NCI-H128 (cell line): Measurements from ENCODE around the gene KLF1.
"Not testable (repeated sequence)": the region's sequence is repeated elsewhere in the genome, so short reads cannot be mapped to it uniquely, and the experiment has no call there.

ENCODE experiments used
- DNase-seq: peaks from one replicate; lab custom pipeline; 2025; ENCODE audit not compliant: unreplicated experiment; lab: John Stamatoyannopoulos, UW

The KLF1 gene

GRCh38 chr19:12886969-12887747 is at the start of gene KLF1:
Gene KLF1 (minus strand): TSS chr19:12887201. CDS start chr19:12887140, 61 bp downstream.
- no peak for DNase-seq

- no peak for DNase-seq
Observed at GRCh38 chr19:12936582-12936981, 49.6 kb upstream of the KLF1 start.

GRCh38 chr19:12935071-12935470 is 48.1 kb upstream of the KLF1 start:
- DNase-seq, result no peak

GRCh38 chr19:12933287-12934072 is 46.5 kb upstream of the KLF1 start, which contains the start of gene FARSA:
Gene FARSA (minus strand): TSS chr19:12933711. CDS start chr19:12933696, 15 bp downstream.
- DNase-seq, result peak; percentile 77

GRCh38 chr19:12932392-12933286 is 45.6 kb upstream of the KLF1 start:
- DNase-seq, result no peak

- DNase-seq, result no peak
Observed at GRCh38 chr19:12930002-12930645, 43.1 kb upstream of the KLF1 start.

GRCh38 chr19:12924621-12925310 is 37.8 kb upstream of the KLF1 start:
- DNase-seq, result no peak

- no peak for DNase-seq
Observed at GRCh38 chr19:12922959-12923358, 36.0 kb upstream of the KLF1 start.

GRCh38 chr19:12921047-12921446 is 34.0 kb upstream of the KLF1 start:
- DNase-seq, result no peak

GRCh38 chr19:12918253-12918652 is 31.3 kb upstream of the KLF1 start:
- no peak for DNase-seq

GRCh38 chr19:12915860-12916259 is 28.9 kb upstream of the KLF1 start:
- not testable (repeated sequence) for DNase-seq

- DNase-seq, result peak; percentile 53
Observed at GRCh38 chr19:12913851-12914690, 27.1 kb upstream of the KLF1 start.

GRCh38 chr19:12913011-12913561 is 26.1 kb upstream of the KLF1 start:
- peak; percentile 96 for DNase-seq

GRCh38 chr19:12912571-12912970 is 25.6 kb upstream of the KLF1 start:
- peak; percentile 74 for DNase-seq

- no peak for DNase-seq
Observed at GRCh38 chr19:12907166-12907565, 20.2 kb upstream of the KLF1 start.

- no peak for DNase-seq
Observed at GRCh38 chr19:12899891-12900518, 13.0 kb upstream of the KLF1 start.

- no peak for DNase-seq
Observed at GRCh38 chr19:12896460-12896859, 9.5 kb upstream of the KLF1 start.

GRCh38 chr19:12893582-12893981 is 6.6 kb upstream of the KLF1 start:
- no peak for DNase-seq
